GM19193 (cell line): Measurements from ENCODE around the gene CIP2A.

Experiments used
- POLR2A ChIP-seq: IDR thresholded peaks from 4 replicates; pipeline ENCODE4 v1.6.1; 2011; ENCODE audit not compliant: insufficient read depth, insufficient read length; ENCODE audit errors: extremely low read depth

Gene CIP2A

GRCh38 chr3:108505811-108506210 is 83.4 kb downstream of the CIP2A start:
- TF ChIP-seq POLR2A, result no peak

- TF ChIP-seq POLR2A, result no peak
These were observed 85.5 kb downstream of the CIP2A start for GRCh38 chr3:108503722-108504121.

- no peak for TF ChIP-seq POLR2A
These were observed 87.7 kb downstream of the CIP2A start for GRCh38 chr3:108501535-108501934.

GRCh38 chr3:108500728-108501127 is 88.5 kb downstream of the CIP2A start:
- no peak for TF ChIP-seq POLR2A
